Superior temporal gyrus (tissue), 1 donor: ENCODE results near the gene SLC17A1.

ENCODE experiments used
- DNase-seq: peaks from one replicate; pipeline ENCODE4 v3.0.0-alpha.2; 2016; ENCODE audit errors: extremely low spot score

The SLC17A1 gene

GRCh38 chr6:25832307-25832662 lies 433 bp upstream of the SLC17A1 start:
- DNase-seq = no peak

- DNase-seq = no peak
Observed at GRCh38 chr6:25830458-25830857, 1.4 kb downstream of the SLC17A1 start.

DNA sequence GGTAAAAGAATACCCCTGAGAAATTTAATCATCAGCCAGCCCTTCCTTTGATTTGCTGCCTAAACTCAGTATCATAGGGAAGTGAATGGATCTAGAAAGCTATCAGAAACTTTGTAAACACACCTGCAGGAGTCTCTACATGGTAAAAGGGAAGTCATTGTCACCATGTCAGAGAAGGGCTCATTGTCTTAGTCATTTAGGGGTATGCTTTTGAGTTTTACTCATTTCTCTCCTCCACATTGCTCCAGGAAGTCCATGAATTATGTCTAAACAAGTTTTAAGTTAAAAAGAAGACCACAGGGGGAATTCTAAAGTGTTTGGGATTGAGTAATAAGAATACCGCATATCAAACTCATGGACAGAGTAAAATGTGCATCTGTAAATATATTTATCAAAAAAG lies 2.5 kb downstream of the SLC17A1 start:
- no peak for DNase-seq

DNA sequence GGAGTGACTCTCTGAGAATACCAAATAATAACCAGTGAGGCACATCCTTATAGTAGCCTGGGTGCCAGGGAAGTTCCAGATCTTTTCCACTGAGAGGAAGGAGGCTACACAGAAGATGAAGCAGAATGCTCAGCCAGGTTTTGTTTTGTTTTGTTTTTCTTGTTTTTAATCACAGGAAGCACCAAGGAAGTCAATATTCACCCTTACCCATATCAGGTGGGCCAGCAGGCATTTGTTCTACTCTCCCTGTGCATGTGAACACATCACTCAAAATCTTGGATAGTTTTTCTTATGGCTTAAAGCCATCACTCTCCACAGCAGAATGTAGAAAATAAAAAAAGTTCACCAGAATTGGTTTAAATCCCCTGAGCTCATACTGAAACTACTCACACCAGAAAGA lies 10.5 kb downstream of the SLC17A1 start:
- no peak for DNase-seq

- DNase-seq = no peak
Observed at GRCh38 chr6:25816252-25816651, 15.6 kb downstream of the SLC17A1 start.

DNA sequence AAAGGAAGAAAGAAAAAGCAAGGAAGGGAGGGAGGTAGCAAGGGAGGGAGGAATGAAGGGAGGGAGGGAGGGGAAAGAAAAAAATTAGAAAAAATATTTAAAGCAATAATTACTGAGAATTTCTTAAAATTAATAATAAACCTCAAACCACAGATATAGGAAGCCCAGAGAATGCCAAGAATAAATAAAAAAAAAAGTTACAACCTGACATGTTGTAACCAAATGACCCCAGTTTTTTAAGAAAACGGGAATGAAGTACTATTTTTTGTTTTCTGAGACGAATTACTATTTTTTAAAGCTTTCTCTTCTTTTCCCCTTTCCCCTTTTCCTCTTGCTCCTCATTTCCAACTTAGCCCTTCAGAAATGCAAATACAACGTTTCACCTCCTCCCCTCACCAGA lies 16.7 kb downstream of the SLC17A1 start:
- no peak for DNase-seq

- DNase-seq = no peak
Observed at GRCh38 chr6:25804804-25805203, 27.0 kb downstream of the SLC17A1 start.

DNA sequence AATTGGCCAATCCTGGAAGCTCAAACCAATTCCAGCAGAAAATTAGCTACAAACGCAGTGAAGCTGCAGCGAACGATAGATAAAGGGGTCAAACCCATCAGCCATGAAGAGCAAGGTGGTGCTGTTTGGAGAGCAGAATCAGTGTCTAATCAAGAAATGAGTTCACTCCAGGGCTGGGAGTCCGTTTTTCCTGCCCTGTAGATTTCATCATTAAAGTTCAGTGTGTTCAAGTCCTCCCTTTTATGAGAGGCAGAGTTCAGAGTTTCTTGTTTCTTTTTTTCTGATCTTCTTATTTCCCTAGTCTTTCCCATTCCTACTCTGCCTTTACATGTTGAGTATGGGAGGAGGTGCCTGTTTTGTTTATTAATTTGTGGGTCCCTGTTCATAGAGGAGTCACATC lies 30.4 kb downstream of the SLC17A1 start:
- no peak for DNase-seq

- no peak for DNase-seq
Observed at GRCh38 chr6:25794784-25795183, 37.1 kb downstream of the SLC17A1 start.

GRCh38 chr6:25793970-25794369 lies 37.9 kb downstream of the SLC17A1 start:
- DNase-seq = no peak

GRCh38 chr6:25792016-25792415 lies 39.8 kb downstream of the SLC17A1 start:
- no peak for DNase-seq

DNA sequence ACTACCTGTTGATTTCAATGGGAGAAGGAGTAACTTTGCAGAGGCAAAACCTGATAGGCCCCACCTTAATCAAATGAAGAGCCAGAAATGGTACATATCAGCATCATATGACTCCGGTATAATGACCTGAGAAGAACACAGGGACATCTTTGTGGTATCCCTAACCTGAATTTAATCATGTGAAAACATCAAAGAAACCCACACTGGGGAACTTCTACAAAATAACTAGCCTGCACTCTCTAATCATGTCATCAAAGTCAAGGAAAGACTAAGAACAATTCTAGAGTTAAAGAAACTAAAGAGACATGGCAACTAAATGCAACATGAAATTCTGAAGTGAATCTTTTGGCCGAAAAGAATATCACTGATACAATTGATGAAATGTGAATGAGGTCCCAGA lies 42.4 kb downstream of the SLC17A1 start:
- DNase-seq = no peak

DNA sequence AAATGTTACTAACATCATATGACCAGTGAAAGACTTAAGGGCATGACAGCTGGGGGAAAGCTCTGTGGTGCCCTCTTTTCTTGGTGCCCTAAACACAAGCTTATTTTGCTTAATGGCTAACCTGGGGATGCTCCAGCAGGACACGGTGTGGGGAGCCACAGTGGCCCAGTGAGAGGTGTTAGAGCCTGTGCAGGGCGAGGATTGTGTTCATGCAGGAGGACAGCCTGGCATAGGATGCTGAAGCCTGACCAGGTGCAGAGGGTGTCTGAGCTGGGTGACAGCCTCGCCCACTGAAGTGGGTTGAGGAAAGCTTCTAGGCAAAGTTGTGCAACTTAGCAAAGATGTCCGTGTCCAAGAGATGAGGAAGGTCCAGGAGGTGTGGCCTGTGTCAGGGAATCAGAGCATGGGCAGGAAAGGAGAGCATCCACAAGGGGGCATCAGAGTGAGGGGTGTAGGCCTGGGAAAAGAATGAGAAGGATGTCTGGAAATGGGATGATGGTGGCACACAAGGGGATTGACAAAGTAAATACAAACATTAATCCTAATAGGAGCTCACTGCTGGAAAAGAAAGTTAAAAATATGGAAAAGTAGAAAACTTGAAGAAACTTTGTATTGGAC lies 43.4 kb downstream of the SLC17A1 start:
- DNase-seq = no peak

DNA sequence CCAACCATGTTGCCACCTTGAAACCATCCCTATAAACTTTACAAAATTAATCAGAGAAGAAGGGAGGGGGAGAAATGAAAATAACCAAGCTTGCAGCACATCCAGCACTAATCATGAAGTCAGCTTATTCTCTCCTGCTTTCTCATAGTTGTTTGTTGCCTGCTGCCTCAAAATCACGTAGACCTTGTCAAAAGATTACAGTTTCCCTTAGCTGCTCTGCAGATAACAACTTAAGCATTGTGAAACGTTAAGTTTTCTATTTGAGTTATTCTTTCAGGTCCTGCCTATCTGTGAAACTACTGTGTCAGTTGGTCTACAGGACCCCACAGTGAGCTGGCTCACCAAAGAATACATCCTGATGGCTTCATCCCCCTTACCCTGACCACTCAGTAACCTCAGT lies 44.4 kb downstream of the SLC17A1 start:
- DNase-seq = no peak

- DNase-seq = no peak
Observed at GRCh38 chr6:25781134-25781533, 50.7 kb downstream of the SLC17A1 start.

GRCh38 chr6:25777856-25778649 lies 53.8 kb downstream of the SLC17A1 start:
- DNase-seq = no peak

DNA sequence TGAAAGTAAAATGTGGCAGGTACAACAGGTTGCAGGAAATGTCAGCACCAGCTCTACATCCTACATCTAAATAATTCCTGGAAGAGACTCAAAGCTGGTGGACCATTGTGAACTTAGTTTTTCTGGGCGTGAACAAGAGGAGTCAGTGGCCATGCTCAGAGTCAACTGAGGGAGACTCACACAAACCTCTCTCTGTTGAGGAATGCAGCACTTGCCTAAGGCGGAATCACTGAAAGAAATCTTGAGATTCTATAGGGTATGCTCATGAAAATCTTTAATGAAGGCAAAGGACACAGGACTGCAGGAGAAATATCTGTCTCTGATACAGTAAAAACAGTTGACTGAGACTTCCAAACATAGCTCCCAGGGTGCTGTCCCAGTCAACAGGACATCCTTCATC lies 54.8 kb downstream of the SLC17A1 start:
- no peak for DNase-seq

- no peak for DNase-seq
Observed at GRCh38 chr6:25774120-25774715, 57.6 kb downstream of the SLC17A1 start.

DNA sequence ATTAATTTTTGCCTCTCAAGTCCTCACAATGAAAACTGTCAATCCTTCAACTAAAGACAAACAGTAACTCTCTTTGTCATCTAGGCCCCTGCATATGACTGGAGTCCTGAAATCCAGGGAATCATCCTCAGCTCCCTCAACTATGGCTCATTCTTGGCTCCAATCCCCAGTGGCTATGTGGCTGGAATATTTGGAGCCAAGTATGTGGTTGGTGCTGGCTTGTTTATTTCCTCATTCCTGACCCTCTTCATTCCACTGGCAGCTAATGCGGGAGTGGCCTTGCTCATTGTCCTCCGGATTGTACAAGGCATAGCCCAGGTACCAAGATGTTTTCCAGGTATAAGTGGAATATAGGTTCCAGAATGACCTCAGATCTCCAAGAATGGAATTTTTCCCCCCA lies 61.9 kb downstream of the SLC17A1 start:
- DNase-seq = no peak

DNA sequence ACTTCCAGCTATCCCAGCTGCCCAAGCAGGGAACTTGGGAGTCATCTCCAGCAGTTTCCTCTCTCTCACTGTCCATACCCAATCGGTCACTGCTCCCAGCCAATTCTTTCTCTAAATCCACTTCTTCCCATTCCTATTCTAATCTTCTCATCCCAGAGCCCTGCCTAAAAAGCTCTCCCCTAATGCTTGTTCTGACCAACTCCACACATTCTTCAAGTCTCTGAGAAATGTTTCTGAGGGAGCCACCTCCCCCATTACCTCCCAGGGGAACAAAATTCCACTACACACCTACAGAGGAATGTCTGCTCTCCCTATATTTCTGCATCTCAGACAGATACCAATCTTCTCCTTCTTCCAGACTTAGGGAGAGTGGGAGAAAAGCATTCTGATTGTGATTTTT lies 63.3 kb downstream of the SLC17A1 start:
- no peak for DNase-seq

DNA sequence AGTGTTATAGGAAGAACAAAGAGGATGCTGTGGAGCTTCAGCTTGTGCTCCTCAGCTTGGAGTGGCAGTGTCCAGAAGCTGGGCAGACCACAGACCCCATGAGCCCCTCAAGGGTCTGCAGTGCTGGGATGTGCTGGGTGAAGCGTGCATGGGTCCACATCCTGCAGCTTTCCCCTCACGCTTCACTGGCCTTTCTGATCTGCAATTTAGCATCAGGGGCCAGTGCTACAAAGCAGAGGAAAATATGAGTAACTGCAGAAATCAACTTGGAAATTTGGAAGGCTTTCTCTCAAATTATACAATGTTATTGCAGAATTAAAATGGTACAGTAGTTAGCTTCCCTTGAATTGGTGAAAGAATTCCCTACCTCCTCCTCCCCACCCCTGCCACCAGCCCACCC lies 67.2 kb downstream of the SLC17A1 start:
- no peak for DNase-seq

DNA sequence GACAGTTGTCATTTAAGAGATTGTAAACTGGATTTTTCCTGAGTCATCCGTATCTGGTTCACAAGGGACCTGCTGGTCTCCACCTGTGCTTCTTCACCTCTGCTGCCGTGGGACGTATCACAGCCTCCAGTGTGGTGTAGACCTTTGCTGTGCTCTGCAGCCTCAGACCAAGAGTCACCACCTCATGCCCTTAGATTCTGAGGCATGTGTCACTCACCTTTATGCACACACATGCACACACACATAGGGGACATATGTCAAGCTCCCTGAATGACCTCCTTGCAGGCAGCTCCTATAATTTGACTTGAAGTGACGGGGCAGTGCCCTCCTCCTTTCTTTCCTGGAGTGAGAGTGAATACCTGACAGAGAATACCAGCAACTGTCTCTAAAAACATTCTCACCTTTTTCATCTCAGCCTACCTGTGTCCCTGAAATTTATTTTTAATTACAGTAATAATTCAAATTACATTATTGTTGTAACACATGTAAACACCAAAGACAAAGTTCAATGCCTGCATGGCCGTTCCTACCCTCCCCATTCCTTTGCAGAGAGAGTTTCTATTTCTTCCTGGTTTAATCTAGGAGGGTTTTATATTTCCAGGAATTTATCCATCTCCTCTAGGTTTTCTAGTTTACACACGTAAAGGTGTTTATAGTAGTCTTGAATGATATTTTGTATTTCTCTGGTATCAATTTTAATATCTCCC lies 73.8 kb downstream of the SLC17A1 start:
- no peak for DNase-seq
